HUES64 (cell line): Measurements from ENCODE around the gene SLC25A4.
"Not testable (repeated sequence)": the region's sequence is repeated elsewhere in the genome, so short reads cannot be mapped to it uniquely, and the experiment has no call there.

Experiments used
- H3K27ac ChIP-seq: 2 replicates; pipeline ENCODE4 v1.7.0; 2013; ENCODE audit warnings: low read depth, low read length, inconsistent platforms
- H3K27me3 ChIP-seq: 2 replicates; pipeline ENCODE4 v1.6.1; 2013; ENCODE audit warnings: mild to moderate bottlenecking, low read length; ENCODE audit not compliant: insufficient read depth
- H3K36me3 ChIP-seq: 2 replicates; pipeline ENCODE4 v1.6.1; 2013; ENCODE audit warnings: mild to moderate bottlenecking, low read length; ENCODE audit not compliant: insufficient read depth
- H3K4me1 ChIP-seq: 2 replicates; pipeline ENCODE4 v1.6.1; 2013; ENCODE audit warnings: mild to moderate bottlenecking, low read length, moderate library complexity; ENCODE audit not compliant: insufficient read depth
- H3K4me3 ChIP-seq: 2 replicates; pipeline ENCODE4 v1.5.1; 2013; ENCODE audit warnings: mild to moderate bottlenecking, low read length, moderate library complexity
- H3K9ac ChIP-seq: 2 replicates; pipeline ENCODE4 v1.6.1; 2013; ENCODE audit warnings: mild to moderate bottlenecking, low read depth, low read length
- H3K9me3 ChIP-seq: 2 replicates; pipeline ENCODE4 v1.6.1; 2013; ENCODE audit warnings: low read depth, low read length; ENCODE audit not compliant: insufficient read depth
- WGBS: fragments of 150-250, 120-280 bp; methylation state at CpG from one replicate; pipeline ENCODE4 v1.1.7; 2013; ENCODE audit warnings: missing lambda C conversion rate; 5-methylcytosine and 5-hydroxymethylcytosine counted together

Gene SLC25A4

GRCh38 chr4:185108185-185108584, 34.9 kb upstream of the SLC25A4 start:
- H3K27ac ChIP-seq: peak overlapping the region; percentile 91
- H3K9ac ChIP-seq: peak overlapping the region; percentile 52
- H3K4me3 ChIP-seq: no peak overlapping the region
- H3K36me3 ChIP-seq: no peaks in the 10 kb centered on the region
- H3K27me3 ChIP-seq: no peaks in the 10 kb centered on the region
- peaks cover 39% of the 10 kb centered on the region for H3K4me1 ChIP-seq
- no peaks in the 10 kb centered on the region for H3K9me3 ChIP-seq
- WGBS: no CpG with 5 or more reads among the region's 2 CpGs

DNA sequence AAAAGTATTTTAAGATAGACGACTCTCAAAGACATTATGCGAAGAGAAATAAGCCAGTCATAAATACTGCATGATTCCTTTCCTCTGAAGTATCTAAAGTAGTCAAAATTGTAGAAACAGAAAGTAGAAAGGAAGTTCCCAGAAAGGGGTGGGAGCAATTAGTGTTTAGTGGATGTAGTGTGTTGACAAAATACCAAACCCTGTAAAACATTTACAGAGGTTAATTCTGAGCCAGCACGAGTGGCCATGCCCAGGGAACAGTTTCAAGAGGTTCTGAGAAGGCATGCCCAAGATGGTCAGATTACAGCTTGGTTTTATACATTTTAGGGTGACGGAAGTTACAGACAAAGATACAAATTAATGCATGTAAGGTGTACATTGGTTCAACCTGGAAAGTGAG, 34.4 kb upstream of the SLC25A4 start:
- H3K9ac ChIP-seq: peak overlapping the region; percentile 52

GRCh38 chr4:185109736-185110135, 33.3 kb upstream of the SLC25A4 start:
- Histone ChIP-seq H3K9ac (no peak overlapping the region), H3K4me3 (no peak overlapping the region), H3K27me3 (no peaks in the 10 kb centered on the region), H3K9me3 (no peaks in the 10 kb centered on the region), H3K4me1 (peaks cover 39% of the 10 kb centered on the region), H3K36me3 (no peaks in the 10 kb centered on the region), H3K27ac (peak overlapping the region; percentile 91; the same call in 1 of the 2 replicates)

More for the DNA sequence above, 34.4 kb upstream of the SLC25A4 start:
- H3K4me3 ChIP-seq: no peak overlapping the region
- WGBS: 94% methylated on average over 4 of the region's 4 CpGs
- H3K27ac ChIP-seq: peak overlapping the region; percentile 91
- H3K36me3 ChIP-seq: no peaks in the 10 kb centered on the region
- peaks cover 39% of the 10 kb centered on the region for H3K4me1 ChIP-seq
- H3K9me3 ChIP-seq: no peaks in the 10 kb centered on the region
- H3K27me3 ChIP-seq: no peaks in the 10 kb centered on the region

DNA sequence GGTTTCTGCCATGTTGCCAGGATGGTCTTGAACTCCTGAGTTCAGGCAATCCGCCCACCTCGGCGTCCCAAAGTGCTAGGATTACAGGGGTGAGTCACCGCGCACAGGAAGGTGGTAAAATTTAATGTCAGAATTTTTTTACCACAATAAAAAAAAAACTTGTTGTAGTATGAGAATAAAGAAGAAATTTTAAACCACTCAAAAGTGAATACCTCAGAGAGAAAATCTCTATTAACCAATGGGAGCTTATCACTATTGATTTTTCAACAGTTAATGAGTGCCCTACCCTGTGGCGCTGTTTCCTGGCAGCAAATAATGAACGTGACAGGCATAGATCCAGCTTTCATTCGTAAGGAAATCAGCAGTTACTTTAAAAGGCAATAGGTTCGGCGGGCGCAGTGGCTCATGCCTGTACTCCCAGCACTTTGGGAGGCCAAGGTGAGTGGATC, 32.7 kb upstream of the SLC25A4 start:
- Histone ChIP-seq H3K9ac (no peak overlapping the region), H3K27me3 (no peaks in the 10 kb centered on the region), H3K9me3 (no peaks in the 10 kb centered on the region), H3K4me3 (no peak overlapping the region), H3K4me1 (peaks cover 39% of the 10 kb centered on the region), H3K27ac (peak overlapping the region; percentile 91), H3K36me3 (no peaks in the 10 kb centered on the region)
- 85% methylated on average over 9 of the region's 11 CpGs for WGBS

- no peaks in the 10 kb centered on the region for H3K36me3 ChIP-seq
- H3K4me3 ChIP-seq: no peak overlapping the region
- H3K27me3 ChIP-seq: no peaks in the 10 kb centered on the region
- H3K27ac ChIP-seq: no peak overlapping the region
- whole genome bisulfite sequencing: 87% methylated on average over 2 of the region's 2 CpGs
- H3K9me3 ChIP-seq: no peaks in the 10 kb centered on the region
- no peak overlapping the region for H3K9ac ChIP-seq
- H3K4me1 ChIP-seq: peaks cover 39% of the 10 kb centered on the region
These were observed 31.0 kb upstream of the SLC25A4 start for GRCh38 chr4:185112104-185112503.

- Histone ChIP-seq H3K9me3 (no peaks in the 10 kb centered on the region), H3K27me3 (no peaks in the 10 kb centered on the region), H3K9ac (no peak overlapping the region), H3K4me3 (no peak overlapping the region), H3K27ac (no peak overlapping the region), H3K4me1 (peaks cover 29% of the 10 kb centered on the region), H3K36me3 (no peaks in the 10 kb centered on the region)
- 100% methylated on average over 2 of the region's 2 CpGs for WGBS
These were observed 29.7 kb upstream of the SLC25A4 start for GRCh38 chr4:185113340-185113739.

DNA sequence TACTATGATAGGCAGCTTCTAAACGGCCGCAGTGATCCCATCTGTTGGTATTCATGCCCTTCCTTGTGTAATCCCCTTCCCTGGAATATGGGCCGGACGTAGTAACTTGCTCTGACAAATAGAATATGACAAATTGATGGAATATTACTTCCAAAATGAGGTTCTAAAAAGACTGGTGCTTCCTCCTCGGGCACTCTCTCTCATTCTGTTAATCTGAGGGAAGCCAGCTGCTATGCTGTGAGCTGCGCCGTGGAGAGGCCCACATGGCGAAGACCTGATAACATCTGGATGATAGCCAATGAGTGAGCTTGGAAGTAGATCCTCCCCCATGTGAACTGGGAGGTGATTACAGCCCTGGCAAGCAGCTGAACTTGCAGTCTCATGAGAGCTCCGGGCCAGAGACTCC, 27.2 kb upstream of the SLC25A4 start:
- Histone ChIP-seq H3K27ac (no peak overlapping the region; the same call in 1 of the 2 replicates), H3K9ac (no peak overlapping the region)
- WGBS: 61% methylated on average over 9 of the region's 9 CpGs

DNA sequence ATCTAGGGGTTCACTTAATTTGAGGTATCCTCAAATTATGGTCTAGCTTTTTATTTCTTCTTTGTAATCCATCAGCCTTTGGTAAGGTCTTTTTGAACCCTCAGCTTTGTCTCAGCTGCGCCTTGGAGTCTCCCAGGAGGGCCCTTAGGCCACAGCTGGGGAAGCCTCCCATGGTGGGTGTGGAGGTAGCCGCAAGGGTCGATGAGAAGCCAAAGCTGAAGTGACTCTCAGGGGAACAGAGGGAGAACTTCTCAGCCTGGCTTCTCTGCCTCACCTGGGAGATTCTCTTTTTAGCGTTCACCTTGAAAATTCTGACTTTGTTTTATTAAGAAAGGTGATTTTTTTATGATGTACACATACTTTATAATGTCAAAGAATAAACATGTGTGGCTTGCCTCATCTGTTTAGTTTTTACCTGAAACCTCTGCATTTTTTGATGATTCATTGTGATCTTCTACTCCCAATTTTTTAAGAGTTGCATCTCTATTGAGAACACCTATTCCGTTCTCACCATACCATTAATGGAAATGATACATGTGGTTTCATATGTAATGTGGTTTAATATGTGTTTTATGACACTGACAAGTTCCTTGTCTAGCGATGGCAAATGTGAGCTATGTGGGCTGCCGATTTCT, 25.6 kb upstream of the SLC25A4 start:
- H3K27me3 ChIP-seq: no peaks in the 10 kb centered on the region
- H3K27ac ChIP-seq: no peak overlapping the region
- WGBS: 86% methylated on average over 6 of the region's 7 CpGs
- H3K4me3 ChIP-seq: no peak overlapping the region
- peaks cover 29% of the 10 kb centered on the region for H3K4me1 ChIP-seq
- H3K9ac ChIP-seq: no peak overlapping the region
- no peaks in the 10 kb centered on the region for H3K9me3 ChIP-seq
- no peaks in the 10 kb centered on the region for H3K36me3 ChIP-seq

More for the DNA sequence above, 27.2 kb upstream of the SLC25A4 start:
- H3K27me3 ChIP-seq: no peaks in the 10 kb centered on the region
- peaks cover 28% of the 10 kb centered on the region for H3K4me1 ChIP-seq
- no peaks in the 10 kb centered on the region for H3K36me3 ChIP-seq
- no peaks in the 10 kb centered on the region for H3K9me3 ChIP-seq
- H3K4me3 ChIP-seq: no peak overlapping the region

- Histone ChIP-seq H3K27ac (no peak overlapping the region), H3K4me3 (no peak overlapping the region), H3K4me1 (peaks cover 29% of the 10 kb centered on the region), H3K36me3 (no peaks in the 10 kb centered on the region), H3K27me3 (no peaks in the 10 kb centered on the region), H3K9me3 (no peaks in the 10 kb centered on the region), H3K9ac (no peak overlapping the region)
- WGBS: 82% methylated on average over 7 of the region's 7 CpGs
These were observed 24.2 kb upstream of the SLC25A4 start for GRCh38 chr4:185118876-185119275.

- H3K4me1 ChIP-seq: peaks cover 29% of the 10 kb centered on the region
- H3K4me3 ChIP-seq, H3K9ac ChIP-seq, H3K9me3 ChIP-seq, H3K27ac ChIP-seq, H3K27me3 ChIP-seq, H3K36me3 ChIP-seq: not testable (repeated sequence)
- WGBS: 86% methylated on average over 4 of the region's 5 CpGs
These were observed 23.6 kb upstream of the SLC25A4 start for GRCh38 chr4:185119467-185119866.

GRCh38 chr4:185119927-185120630, 23.0 kb upstream of the SLC25A4 start:
- no peaks in the 10 kb centered on the region for H3K27me3 ChIP-seq
- no peaks in the 10 kb centered on the region for H3K9me3 ChIP-seq
- no peak overlapping the region for H3K9ac ChIP-seq
- H3K4me1 ChIP-seq: peaks cover 29% of the 10 kb centered on the region
- no peak overlapping the region for H3K4me3 ChIP-seq
- H3K36me3 ChIP-seq: no peaks in the 10 kb centered on the region
- 76% methylated on average over 3 of the region's 3 CpGs for WGBS
- no peak overlapping the region for H3K27ac ChIP-seq
